ENCODE data around the gene ATP23. TPM values are rescaled to one million over a fixed set of nuclear protein-coding genes. Genes with fewer than 3 reads are reported as not detected.
A peak's percentile ranks its signal among the peaks of the same experiment; 100 is the strongest.

ATP23 gene
- total and polyA plus RNA-seq, 10 of the 15 experiments (the other 5 are each of a cell fraction or from before 2014, with no cell fraction given): 1.6 to 28.1 (median 15.1) TPM

DNA sequence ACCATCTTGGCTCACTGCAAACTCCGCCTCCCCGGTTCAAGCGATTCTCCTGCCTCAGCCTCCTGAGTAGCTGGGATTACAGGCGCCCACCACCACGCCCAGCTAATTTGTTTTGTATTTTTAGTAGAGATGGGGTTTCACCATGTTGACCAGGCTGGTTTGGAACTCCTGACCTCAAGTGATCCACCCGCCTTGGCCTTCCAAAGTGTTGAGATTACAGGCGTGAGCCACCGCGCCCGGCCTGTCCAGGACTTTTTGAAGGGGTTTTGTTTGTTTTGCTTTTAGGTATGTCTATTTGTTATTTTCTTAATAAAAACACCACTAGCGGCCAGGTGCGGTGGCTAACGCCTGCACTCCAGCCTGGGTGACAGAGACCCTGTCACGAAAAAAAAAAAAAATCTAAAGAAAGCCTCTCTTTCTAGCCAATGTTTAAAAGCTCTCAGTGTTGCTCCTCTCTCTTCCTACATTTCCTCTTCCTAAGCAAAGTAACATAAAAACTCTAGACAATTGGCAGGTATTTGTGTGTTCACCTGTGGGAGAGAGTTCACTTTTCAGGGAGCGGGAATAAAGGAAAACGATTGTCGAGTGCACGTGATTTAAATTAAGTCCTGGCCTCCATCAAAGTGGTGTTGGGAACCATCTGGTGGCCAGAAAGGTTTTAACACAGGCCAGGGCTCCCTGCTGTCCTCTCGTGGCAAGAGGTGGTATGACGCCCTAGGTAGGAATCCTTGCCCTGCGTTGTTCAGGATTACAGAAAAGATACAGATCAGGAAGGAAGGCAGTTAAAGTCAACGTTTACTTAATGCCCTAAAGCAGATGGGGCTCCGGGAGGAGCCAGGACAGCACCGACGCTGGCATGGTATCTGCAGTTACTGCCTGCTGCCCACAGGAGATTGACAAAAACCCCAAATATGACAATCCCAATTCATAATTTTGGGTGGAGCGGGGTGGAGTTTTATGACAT is 36.2 kb upstream of the ATP23 start (continued):
- TF ChIP-seq, protein P1, sequence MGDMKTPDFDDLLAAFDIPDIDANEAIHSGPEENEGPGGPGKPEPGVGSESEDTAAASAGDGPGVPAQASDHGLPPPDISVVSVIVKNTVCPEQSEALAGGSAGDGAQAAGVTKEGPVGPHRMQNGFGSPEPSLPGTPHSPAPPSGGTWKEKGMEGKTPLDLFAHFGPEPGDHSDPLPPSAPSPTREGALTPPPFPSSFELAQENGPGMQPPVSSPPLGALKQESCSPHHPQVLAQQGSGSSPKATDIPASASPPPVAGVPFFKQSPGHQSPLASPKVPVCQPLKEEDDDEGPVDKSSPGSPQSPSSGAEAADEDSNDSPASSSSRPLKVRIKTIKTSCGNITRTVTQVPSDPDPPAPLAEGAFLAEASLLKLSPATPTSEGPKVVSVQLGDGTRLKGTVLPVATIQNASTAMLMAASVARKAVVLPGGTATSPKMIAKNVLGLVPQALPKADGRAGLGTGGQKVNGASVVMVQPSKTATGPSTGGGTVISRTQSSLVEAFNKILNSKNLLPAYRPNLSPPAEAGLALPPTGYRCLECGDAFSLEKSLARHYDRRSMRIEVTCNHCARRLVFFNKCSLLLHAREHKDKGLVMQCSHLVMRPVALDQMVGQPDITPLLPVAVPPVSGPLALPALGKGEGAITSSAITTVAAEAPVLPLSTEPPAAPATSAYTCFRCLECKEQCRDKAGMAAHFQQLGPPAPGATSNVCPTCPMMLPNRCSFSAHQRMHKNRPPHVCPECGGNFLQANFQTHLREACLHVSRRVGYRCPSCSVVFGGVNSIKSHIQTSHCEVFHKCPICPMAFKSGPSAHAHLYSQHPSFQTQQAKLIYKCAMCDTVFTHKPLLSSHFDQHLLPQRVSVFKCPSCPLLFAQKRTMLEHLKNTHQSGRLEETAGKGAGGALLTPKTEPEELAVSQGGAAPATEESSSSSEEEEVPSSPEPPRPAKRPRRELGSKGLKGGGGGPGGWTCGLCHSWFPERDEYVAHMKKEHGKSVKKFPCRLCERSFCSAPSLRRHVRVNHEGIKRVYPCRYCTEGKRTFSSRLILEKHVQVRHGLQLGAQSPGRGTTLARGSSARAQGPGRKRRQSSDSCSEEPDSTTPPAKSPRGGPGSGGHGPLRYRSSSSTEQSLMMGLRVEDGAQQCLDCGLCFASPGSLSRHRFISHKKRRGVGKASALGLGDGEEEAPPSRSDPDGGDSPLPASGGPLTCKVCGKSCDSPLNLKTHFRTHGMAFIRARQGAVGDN (IDR thresholded peaks at IDR 0.05): peak; percentile 19; the same call in 1 of the 2 replicates
- no peak for TF ChIP-seq BRCA1 (IDR thresholded peaks at IDR 0.05; ENCODE audit: low read depth, low read length)
- no peak for TF ChIP-seq SUPT20H (IDR thresholded peaks at IDR 0.05; ENCODE audit: borderline replicate concordance, control insufficient read depth, low read depth, low read length)
- TF ChIP-seq CBX5 (IDR thresholded peaks at IDR 0.05; ENCODE audit: low read depth): 0 out of 2 replicates have a peak, but pooled peaks have one; percentile 29
- TF ChIP-seq, protein P2, sequence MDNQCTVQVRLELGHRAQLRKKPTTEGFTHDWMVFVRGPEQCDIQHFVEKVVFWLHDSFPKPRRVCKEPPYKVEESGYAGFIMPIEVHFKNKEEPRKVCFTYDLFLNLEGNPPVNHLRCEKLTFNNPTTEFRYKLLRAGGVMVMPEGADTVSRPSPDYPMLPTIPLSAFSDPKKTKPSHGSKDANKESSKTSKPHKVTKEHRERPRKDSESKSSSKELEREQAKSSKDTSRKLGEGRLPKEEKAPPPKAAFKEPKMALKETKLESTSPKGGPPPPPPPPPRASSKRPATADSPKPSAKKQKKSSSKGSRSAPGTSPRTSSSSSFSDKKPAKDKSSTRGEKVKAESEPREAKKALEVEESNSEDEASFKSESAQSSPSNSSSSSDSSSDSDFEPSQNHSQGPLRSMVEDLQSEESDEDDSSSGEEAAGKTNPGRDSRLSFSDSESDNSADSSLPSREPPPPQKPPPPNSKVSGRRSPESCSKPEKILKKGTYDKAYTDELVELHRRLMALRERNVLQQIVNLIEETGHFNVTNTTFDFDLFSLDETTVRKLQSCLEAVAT (IDR thresholded peaks at IDR 0.05): 0 out of 2 replicates have a peak, but pooled peaks have one; percentile 17
- TF ChIP-seq, protein P3, sequence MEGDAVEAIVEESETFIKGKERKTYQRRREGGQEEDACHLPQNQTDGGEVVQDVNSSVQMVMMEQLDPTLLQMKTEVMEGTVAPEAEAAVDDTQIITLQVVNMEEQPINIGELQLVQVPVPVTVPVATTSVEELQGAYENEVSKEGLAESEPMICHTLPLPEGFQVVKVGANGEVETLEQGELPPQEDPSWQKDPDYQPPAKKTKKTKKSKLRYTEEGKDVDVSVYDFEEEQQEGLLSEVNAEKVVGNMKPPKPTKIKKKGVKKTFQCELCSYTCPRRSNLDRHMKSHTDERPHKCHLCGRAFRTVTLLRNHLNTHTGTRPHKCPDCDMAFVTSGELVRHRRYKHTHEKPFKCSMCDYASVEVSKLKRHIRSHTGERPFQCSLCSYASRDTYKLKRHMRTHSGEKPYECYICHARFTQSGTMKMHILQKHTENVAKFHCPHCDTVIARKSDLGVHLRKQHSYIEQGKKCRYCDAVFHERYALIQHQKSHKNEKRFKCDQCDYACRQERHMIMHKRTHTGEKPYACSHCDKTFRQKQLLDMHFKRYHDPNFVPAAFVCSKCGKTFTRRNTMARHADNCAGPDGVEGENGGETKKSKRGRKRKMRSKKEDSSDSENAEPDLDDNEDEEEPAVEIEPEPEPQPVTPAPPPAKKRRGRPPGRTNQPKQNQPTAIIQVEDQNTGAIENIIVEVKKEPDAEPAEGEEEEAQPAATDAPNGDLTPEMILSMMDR (IDR thresholded peaks at IDR 0.05 in 2 of 3, conservative IDR thresholded peaks at IDR 0.05 in 1 of 3; ENCODE audit: control insufficient read depth in 2 of 3, extremely low read depth in 1 of 3, insufficient read depth in 1 of 3, low read depth in 3 of 3, low read length in 3 of 3): peak; percentile 100; a peak in 5 of 6 replicates
- no peak for TF ChIP-seq MYC (IDR thresholded peaks at IDR 0.05; ENCODE audit: insufficient read depth, insufficient read length, insufficient replicate concordance, low read length, severe bottlenecking)
- TF ChIP-seq ATF7 (IDR thresholded peaks at IDR 0.05; ENCODE audit: low read depth): 0 out of 2 replicates have a peak, but pooled peaks have one; percentile 12
- 0 out of 2 replicates have a peak, but pooled peaks have one; percentile 35 for TF ChIP-seq NBN (IDR thresholded peaks at IDR 0.05)
- no peak for TF ChIP-seq ZBED1 (IDR thresholded peaks at IDR 0.05; ENCODE audit: borderline replicate concordance)
- no peak for TF ChIP-seq CBX3 (IDR thresholded peaks at IDR 0.05; ENCODE audit: borderline replicate concordance, low read depth)
- peak; percentile 100 for TF ChIP-seq SMC3 (IDR thresholded peaks at IDR 0.05; ENCODE audit: borderline replicate concordance, low read length)
- no peak for TF ChIP-seq MTA2 (IDR thresholded peaks at IDR 0.05; ENCODE audit: low read depth)
- peak; percentile 92 for TF ChIP-seq YY1 (IDR thresholded peaks at IDR 0.05; ENCODE audit: low read depth, low read length)
- TF ChIP-seq, protein P4, sequence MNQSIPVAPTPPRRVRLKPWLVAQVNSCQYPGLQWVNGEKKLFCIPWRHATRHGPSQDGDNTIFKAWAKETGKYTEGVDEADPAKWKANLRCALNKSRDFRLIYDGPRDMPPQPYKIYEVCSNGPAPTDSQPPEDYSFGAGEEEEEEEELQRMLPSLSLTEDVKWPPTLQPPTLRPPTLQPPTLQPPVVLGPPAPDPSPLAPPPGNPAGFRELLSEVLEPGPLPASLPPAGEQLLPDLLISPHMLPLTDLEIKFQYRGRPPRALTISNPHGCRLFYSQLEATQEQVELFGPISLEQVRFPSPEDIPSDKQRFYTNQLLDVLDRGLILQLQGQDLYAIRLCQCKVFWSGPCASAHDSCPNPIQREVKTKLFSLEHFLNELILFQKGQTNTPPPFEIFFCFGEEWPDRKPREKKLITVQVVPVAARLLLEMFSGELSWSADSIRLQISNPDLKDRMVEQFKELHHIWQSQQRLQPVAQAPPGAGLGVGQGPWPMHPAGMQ (IDR thresholded peaks at IDR 0.05; ENCODE audit: borderline replicate concordance): no peak
- TF ChIP-seq NR2C1 (IDR thresholded peaks at IDR 0.05): no peak
- TF ChIP-seq IKZF2 (IDR thresholded peaks at IDR 0.05): peak in 1 of 2 experiments; percentile 61; a peak in 1 of 4 replicates
- TF ChIP-seq FOXM1 (IDR thresholded peaks at IDR 0.05; ENCODE audit: low read depth, low read length): peak; percentile 91
- peak; percentile 98 for TF ChIP-seq BHLHE40 (IDR thresholded peaks at IDR 0.05; ENCODE audit: borderline replicate concordance in 1 of 2, low read depth in 2 of 2, low read length in 1 of 2)
- TF ChIP-seq HCFC1 (IDR thresholded peaks at IDR 0.05; ENCODE audit: low read length): no peak
